HG03064 (cell line): ENCODE data around the gene PLD1.
"Not testable (repeated sequence)": the region's sequence is repeated elsewhere in the genome, so short reads cannot be mapped to it uniquely, and the experiment has no call there.

Source experiments
- ATAC-seq: cut with Tn5 transposase; IDR thresholded peaks from one replicate; pipeline ENCODE4 v1.9.1; 2021; ENCODE audit warnings: low read depth; ENCODE audit not compliant: unreplicated experiment

PLD1 gene

DNA sequence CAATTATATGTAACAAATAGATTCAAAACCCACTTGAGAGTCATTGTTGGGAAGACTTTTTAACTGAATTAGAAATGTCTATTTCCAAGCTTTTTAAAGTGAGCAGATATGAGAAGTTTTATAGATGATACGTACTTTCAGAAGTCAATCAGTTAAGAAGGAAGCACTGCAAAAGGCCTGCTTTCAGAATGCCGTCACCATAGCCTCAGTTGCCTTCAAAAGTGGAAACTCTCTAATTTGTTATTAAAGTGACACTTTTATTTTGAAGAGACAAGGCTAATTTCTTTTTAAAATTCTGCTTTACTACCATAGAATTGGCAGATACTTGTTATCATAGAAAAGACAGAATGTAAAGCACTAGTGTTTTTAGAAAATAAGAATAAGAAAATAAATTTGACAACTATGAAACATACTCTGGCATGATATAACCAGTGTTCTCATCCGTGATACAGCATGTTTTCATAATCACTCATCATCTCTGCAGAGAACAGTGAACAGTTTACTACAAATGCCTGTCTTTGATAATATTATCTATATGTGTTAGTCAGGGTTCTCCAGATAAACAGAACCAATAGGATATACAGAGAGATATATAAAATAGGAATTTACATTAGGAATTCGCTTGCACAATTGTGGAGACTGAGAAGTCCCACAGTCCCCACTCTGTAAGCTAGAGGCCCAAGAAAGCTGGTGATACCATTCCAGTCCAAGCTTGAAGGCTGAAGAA lies 7.0 kb upstream of the PLD1 start:
- no peak for ATAC-seq

DNA sequence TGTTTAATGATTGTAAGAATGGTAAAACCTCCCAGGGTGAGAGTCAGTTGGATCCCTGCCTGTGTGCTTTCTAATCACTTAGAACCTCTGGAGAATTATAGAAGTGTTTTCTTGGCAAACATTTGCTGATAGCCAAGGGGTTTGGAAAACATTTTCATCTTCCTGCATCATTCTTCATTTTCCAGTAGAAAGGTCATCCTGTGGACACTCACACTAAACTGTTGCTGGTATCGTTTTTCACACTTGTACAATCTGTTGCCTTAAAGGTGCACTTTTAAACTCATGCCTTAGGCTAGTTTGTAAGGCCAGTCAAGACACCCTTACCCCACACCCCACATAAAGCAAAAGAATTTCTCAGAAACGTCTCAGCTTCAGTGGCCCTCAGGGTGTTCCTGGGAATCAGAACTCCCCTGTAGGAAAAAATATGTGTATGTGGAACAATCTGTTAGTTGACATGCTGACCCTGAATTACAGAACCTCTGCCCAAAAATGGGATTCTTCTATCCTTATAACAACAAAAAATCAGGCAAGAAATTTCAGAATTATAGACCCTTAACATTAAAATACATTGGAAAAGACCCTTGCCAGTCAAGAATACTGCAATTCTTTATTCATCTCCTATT lies 5.8 kb upstream of the PLD1 start:
- no peak for ATAC-seq

DNA sequence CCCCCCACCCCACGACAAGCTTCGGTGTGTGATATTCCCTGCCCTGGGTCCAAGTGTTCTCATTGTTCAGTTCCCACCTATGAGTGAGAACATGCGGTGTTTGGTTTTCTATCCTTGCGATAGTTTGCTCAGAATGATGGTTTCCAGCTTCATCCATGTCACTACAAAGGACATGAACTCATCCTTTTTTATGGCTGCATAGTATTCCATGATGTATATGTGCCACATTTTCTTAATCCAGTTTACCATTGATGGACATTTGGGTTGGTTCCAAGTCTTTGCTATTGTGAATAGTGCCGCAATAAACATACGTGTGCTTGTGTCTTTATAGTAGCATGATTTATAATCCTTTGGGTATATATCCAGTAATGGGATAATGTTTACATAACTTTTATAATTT lies 4.4 kb upstream of the PLD1 start:
- ATAC-seq, result not testable (repeated sequence)

DNA sequence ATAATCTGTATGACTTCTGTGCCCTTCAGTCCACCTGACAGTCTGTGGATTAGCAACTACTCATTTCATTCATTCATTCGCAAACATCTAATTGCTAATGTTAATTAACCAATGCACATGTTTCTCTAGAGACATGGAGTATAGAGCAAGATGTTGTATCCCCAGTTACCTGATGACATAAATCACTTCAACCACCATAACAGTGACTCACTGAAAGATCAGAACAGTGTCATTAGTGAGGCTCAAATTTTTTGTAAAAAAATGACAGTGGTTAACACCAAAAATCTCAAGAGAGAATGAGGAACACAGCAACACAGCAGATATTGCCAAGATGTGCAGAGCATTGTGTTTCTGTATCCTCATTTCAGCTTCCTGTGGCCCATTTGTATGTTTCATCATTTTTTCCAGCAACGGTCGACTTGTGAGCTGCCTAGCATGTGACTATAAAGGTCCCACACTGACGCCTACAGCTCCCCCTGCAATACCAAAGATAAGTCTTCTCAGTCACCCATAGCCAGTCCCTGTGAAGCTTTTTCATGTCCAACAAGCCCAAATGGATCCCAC lies 3.7 kb upstream of the PLD1 start:
- peak; percentile 26 for ATAC-seq

DNA sequence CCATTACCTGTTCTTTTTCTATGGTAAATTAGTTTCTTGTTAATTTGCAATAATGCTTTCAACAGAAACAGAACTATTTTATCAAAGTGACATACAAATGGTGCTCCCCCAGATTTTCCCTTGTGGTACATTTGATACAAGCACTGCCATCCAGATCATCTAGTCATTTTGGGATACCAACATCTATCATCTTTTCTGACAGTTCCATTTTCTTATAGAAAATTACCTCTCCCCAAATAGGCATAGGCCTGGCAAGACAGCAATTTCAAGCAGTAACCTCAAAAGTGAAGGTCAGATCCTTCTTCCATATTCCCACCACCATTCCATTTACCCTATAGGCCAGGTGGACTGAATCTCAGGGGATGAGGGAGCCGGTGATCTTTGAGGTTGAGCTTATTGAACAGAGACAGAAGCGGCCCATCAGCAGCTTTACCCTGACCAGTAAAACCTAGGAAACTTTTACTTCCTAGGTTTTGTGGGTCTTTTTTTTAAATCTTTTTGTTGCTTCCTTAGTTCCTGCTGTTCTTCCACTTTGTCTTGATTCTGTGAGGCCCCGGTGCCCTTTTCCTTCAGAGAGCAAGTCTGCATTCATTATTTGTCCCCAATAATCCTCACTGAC lies 3.1 kb upstream of the PLD1 start:
- no peak for ATAC-seq

DNA sequence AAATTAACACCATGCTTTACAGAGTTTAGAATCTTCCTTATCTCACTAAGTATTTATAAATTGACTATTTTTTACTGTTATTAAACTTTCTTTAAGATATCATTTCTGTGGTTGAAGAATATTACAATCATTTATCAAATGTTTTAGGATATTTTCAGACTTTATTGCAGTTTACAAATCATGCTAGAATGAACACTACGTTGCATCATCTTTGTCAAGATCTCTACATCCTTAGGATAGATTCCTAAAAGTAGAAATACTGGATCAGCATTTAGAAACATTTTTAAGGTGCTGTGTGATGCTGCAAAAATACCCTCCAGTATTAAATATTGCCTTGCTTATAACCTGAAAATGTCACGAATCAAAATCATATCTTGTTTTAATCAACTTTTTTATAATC lies 2.5 kb upstream of the PLD1 start:
- ATAC-seq, result no peak

DNA sequence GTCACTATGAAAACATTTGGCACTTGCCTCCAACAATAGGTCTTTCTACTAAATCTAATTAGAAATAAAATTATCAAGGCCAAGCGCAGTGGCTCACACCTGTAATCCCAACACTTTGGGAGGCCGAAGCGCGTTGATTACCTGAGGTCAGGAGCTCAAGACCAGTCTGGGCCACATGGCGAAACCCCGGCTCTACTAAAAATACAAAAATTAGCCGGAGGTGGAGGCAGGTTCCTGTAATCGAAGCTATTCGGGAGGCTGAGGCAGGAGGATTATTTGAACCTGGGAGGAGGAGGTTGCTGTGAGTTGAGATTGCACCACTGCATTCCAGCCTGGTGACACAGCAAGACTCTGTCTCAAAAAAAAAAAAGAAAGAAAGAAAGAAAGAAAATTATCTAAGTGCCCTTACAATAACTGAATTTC lies 1.6 kb upstream of the PLD1 start:
- no peak for ATAC-seq

DNA sequence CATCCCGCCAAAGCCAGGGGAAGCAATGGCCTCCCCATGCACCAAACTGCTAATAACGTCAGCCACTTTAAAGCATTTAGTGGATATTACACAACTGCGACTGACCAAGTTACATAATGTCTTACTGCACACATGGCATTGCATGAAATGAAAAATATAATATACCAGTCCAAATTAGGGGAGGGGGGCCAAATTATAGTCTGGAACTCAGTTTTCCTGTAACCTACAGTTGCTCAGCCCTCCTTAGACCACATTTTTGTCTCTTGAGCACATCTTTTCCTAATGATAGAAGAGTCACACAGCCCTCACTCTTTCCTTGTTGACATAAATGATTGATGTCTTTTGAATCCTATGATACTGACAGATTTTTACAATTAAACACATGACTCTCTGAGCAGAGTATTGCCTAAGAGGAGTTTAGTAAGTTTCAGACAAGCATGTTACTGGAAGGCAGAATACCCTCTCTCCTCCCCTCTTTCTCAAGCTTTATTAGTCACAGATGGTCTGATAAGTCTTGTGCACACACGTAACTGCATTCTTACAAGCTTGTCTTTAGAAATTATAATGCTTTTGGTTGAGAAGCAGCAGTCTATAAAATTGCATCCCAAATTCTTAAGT lies 1.1 kb upstream of the PLD1 start:
- ATAC-seq, result no peak

DNA sequence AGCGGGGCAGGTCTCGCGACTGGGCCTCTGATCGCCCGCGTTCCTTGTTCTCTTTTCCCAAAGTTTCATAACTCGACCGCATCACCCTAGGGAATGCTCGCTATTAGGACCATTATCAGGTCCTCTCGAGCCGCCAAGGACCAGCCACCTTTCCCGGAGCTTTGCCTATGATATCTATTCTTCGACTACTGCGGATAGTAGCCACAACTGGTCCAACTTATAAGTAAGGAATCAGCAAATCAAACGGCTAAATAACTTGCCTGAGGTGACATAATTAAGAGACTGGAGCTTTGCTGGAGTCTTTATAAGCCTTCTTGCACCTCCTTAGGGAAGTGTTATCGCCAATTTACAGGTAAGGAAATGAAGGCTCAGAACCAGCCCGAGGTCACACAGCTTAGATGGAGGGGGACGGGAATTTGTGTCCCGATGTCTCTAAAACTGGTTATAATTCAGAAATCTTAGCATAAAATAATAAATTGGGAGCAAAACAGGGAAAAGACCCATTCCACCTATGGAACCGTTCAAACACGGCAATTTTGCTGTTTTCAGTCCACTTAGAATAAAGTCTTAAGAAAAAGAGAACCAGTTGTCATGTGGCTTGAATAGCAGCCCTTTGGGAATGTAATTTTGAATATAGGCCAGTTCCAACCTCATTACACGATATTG lies 479 bp upstream of the PLD1 start:
- no peak for ATAC-seq

DNA sequence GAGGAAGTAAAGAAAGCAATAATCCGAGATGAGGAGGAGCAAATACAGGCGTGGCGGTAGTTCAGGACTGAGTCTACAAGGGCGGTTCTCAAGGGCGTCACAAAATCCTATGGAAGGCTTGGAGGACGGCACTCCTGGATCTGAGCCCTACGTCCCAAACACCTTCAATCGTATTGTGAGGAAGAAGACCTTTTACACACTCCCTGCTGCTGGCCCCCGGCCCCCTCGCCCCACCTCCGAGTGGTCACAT lies 747 bp downstream of the PLD1 start:
- peak; percentile 35 for ATAC-seq

DNA sequence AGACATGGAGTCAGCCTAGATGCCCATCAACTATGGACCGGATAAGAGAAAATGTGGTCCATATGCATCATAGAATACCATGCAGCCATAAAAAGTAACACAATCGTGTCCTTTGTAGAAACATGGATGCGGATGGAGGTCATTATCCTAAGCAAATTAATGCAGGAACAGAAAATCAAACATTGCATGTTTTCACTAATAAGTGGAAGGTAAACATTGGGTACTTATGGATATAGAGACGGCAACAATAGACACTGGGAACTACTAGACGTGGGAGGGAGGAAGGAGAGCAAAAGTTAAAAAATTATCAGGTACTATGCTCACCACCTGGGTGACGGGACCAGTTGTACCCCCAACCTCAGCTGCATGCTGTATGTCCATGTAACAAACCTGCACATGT lies 2.5 kb downstream of the PLD1 start:
- ATAC-seq, result no peak

DNA sequence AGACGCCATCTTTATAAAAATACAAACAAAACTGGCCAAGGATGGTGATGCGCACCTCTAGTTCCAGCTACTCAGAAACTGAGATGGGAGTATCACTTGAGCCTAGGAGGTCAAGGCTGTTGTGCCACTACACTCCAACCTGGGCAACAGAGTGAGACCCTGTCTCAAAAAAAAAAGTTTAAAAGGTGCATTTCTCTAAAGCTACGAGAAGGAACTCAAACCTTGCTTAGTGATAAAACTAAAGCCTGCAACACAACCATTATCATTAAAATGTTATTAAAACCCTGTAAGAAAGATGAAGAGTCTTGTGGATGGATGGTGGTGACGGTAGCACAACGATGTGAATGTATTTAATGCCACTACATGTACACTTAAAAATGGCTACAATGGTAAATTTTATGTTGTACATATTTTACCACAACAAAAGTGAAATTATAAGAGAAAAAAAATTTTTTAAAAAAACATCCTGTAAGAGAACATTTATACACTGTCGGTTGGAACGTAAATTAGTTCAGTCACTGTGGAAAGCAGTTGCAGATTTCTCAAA lies 3.1 kb downstream of the PLD1 start:
- ATAC-seq, result no peak

DNA sequence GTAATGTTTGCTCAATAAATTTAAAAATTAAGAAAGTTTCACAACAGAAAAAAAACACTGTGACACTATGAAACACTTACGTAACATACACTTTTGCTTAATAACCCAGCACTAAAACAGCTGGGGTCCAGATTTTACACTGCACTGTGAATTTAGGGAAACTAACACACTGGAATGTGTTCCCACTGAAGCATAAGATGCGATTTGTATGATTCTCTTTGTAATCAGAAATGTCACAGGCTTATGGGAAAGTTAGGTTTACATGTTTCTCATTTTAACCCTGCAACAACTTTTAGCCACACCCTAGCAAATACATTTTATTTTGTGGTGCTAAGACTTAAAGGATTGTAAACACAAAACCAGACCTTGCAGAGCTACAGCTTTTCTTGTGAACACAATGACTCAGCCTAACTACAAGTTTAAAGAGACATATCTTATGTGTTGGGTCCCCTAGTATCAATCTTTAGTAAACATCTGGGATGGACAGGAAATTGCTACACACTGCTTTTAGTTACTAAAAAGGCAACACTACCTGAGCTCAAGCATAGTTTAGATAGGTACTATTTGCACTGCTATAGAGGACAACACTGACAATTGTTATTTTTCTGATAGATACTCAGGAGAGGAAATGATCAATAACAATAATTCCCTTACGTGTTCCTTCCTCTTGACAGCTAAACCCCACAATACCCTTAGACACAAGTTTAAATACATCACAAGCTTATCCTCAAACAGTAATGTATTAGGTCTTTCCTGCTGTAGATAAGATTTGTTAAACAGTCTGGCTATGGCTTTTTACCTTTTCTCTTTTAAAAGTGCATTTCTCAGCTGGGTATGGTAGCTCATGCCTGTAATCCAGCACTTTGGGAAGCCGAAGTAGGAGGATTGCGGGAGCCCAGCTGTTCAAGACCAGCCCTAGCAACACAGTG lies 3.8 kb downstream of the PLD1 start:
- ATAC-seq, result no peak

DNA sequence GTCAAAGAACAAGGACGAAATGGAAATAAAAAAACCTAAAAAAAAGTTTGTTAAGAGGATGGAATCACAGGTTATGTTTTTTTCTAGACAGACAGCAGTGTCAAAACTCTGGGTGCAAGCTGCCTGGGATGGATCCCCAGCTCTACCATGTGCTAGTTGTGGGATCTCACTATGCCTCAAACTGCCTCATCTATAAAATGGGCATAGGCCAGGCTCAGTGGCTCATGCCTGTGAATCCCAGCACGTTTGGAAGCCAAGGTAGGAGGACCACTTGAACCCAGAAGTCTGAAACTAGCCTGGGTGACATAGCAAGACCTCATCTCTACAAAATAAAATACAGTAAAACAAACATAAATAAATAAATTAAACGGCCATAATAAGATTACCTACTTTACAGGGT lies 4.6 kb downstream of the PLD1 start:
- no peak for ATAC-seq

DNA sequence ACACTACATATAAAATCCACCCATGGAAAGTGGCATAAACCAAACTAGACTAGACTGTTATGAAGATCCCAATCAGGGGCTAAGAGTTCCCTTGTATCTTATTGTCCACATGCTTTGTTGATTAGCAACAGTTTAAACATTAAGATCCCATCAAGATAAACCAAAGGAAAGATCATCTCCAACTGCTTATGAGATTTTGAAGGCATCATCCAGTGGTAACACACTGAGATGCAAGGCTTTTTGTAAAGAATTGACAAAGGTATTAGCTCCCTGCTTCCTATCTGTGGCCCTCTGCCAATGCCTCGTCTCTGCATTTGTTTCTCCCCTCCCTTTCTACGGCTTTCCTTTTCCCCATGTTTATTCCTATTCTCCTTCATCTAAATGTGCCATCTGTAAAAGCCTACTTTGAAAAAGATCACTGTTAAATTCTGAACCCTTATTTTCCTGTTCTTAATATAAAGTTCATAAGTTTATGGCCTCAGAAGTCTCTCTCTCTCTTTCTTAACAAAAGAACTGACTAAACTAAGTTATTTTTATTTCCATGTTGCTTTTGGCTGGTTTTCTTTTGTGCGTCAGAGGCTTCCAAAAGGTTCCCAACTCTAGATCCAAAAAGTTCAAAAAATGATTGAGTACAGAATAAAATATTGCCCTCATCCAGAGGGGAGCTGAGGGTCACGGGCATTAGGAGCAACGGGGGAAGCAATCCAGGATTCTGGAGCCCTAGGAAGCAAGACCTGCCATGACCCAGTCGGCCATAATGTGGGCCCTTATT lies 5.5 kb downstream of the PLD1 start:
- ATAC-seq, result no peak

DNA sequence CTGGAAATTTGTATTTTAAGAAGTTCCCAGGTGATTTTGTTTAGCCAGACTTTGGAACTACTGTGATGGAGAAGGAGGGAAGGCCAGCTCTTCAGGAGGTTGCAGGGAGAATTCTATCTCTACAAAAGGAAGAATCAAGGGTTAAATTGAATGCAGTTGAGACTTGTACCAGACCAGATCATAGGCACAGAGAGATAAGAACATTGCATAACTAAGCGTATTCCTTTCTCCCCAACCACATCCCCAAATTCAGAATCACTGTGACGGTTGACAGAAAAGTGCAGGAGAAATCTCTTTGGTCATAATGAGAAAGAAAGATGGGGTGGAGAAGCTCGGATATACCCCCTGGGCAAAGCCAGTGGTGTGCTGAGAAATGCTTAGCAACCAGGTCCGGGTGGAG lies 7.2 kb downstream of the PLD1 start:
- no peak for ATAC-seq

DNA sequence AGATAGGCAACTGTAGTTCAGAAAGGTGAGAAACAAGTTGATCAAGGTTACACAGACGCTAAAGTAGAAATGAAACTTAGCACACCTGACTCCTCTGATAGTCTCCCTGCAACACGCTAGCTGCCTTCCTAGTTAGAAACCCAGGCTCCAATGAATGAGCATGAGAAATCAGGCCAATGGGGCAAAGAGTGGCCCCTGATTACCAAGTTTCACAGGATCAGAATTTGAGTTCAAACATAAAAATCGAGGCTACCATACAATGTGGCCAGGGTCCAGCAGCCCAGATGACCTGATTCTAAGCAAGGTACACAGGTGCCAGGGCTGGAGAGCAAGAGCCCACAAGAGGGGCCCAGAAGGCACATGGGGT lies 7.7 kb downstream of the PLD1 start:
- ATAC-seq, result no peak

DNA sequence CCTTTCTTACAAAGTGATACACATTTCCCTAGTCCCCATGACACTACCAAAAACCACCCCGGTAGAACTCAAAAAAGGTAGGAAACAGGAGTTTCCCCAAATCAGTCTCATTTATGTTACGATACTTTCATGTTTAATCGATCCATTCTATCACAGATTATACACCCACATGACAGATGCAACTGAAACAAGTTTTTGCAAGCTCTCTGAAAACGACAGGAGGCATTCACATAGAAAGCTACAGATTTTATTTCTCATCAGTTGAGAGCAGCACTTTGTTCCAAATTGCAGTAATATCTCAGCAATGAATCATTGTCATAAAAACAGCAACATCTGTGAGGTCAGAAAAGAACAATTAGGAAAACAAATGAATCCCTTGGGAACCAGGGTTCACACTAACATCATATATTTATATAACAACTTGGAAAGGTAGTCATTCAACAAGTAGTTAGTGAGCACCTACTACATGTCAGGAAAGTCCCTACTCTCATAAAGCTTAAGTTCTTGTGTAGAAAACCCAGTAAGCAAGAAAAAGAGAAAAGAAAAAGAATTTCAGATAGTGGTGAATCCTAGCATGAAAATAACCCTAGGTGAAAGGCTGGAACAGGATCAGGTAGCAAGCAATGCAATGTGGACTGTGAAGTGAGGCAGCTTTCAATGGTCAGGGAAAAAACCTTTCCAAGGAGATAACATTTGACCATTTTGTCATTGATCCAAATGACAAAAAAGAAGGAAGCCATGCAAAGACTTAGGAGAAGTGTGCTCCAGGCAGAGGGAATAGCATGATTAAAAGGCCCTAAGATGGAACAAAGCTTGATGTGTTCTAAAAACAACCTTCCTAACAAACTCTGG lies 8.3 kb downstream of the PLD1 start:
- no peak for ATAC-seq
